ENCODE measurements around the gene ETS1.

DNA sequence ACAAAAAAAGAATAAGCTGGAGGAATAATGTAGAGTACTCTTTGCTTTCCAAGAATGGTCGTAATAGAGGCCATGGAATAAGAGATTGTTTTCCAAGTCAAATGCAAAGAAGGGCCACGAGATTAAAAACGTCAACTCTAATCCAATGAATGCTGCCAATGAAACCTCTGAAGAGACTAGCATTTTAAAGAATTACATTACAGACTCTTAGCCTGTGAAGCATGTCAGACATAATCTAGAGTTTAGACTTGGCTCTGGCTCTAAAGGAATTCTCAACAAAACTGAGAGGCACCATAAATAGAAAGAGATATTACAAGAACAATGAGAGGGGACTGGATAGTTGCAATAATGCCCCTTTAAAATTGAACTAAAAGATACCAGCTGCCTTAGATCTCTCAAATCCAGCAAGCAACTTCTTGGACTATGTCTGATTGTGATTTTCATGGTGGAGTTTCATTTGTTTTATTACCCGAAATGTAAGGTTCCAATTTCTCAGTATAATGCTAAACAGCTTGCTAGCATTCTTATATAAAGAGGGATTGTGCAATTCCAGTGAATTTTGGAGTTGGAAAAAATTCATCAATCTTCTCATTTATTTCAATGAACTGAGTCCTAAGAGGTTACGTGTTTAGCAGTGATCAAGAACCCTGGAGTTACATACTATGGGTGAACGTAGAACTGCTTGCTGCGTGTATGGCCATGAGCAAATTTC is 5.6 kb downstream of the ETS1 start:
- no peak for TF ChIP-seq CTCF (optimal IDR thresholded peaks at IDR 0.05 in 1 of 3, IDR thresholded peaks at IDR 0.05 in 1 of 3, conservative IDR thresholded peaks at IDR 0.05 in 1 of 3; ENCODE audit: extremely low read depth in 1 of 3, insufficient read depth in 2 of 3, low read length in 3 of 3)
- TF ChIP-seq EZH2 (IDR thresholded peaks at IDR 0.05; ENCODE audit: low read length) = no peak

Data from keratinocyte (primary cell).